Bone marrow (tissue), 2 donors: ENCODE measurements around the gene NEU1.
"Not testable (repeated sequence)": the region's sequence is repeated elsewhere in the genome, so short reads cannot be mapped to it uniquely, and the experiment has no call there.

Experiments
- DNase-seq, 2 donors: peaks; one replicate each; lab custom pipeline; 2025; lab: John Stamatoyannopoulos, UW

The NEU1 gene

GRCh38 chr6:31817929-31818511 is 44.6 kb downstream of the NEU1 start:
- DNase-seq, result not testable (repeated sequence)

- peak in 1 of 2 donors; percentile 7 for DNase-seq
These were observed 45.3 kb downstream of the NEU1 start for GRCh38 chr6:31817133-31817928.

- peak; percentile 77 to 83 for DNase-seq
These were observed 47.4 kb downstream of the NEU1 start, which contains the start of the genes HSPA1A and HSPA1L for GRCh38 chr6:31815025-31815838. HSPA1A (plus strand) TSS chr6:31815543; CDS start chr6:31815757, 214 bp downstream. HSPA1L (minus strand) TSS chr6:31815283; CDS start chr6:31811972, 3,311 bp downstream.

- DNase-seq, result peak; percentile 74 to 80
These were observed 48.0 kb downstream of the NEU1 start for GRCh38 chr6:31814677-31815024.

- no peak for DNase-seq
These were observed 49.2 kb downstream of the NEU1 start for GRCh38 chr6:31813465-31813849.

- no peak for DNase-seq
These were observed 51.0 kb downstream of the NEU1 start for GRCh38 chr6:31811645-31812044.

GRCh38 chr6:31808599-31808998 is 54.0 kb downstream of the NEU1 start:
- DNase-seq, result not testable (repeated sequence)
